GM19452 (cell line): ENCODE results near the gene FREY1.

Experiments
- ATAC-seq: cut with Tn5 transposase; IDR thresholded peaks from one replicate; pipeline ENCODE4 v1.9.1; 2021; ENCODE audit not compliant: unreplicated experiment

The FREY1 gene, protein sequence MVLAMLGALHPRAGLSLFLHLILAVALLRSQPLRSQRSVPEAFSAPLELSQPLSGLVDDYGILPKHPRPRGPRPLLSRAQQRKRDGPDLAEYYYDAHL

DNA sequence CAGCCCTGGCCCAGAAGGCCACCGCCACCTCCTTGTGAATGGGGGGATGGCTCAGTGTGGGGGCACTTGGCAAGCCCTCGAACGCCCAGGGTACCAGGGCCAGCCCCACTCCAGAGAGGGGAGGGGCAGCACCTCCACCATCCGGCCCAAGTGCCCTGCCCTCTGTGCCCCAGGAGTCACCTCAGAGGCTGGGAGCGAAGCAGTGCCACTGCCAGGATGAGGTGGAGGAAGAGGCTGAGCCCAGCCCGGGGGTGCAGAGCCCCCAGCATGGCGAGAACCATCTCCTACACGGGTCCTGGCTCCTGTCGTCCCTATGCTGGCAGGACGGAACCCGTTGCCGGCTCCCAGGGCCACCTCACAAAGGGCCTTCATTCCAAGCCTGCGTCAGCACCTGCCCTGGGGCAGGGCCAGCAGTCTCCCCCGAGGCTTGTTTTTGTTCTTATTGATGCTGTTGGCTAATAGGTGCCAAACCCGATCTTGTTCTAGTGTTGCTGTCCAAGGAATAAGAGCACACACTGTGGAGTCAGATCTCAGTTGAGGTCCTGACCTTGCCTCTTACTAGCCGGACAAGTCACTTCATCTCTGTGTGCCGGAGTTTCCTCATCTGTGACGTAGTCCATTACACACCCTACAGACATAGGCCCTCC, at the start of gene FREY1:
Gene FREY1 (minus strand): TSS at position 307 of the 647 bp plus-strand sequence. CDS start 26 bp downstream, at position 281.
- no peak for ATAC-seq

DNA sequence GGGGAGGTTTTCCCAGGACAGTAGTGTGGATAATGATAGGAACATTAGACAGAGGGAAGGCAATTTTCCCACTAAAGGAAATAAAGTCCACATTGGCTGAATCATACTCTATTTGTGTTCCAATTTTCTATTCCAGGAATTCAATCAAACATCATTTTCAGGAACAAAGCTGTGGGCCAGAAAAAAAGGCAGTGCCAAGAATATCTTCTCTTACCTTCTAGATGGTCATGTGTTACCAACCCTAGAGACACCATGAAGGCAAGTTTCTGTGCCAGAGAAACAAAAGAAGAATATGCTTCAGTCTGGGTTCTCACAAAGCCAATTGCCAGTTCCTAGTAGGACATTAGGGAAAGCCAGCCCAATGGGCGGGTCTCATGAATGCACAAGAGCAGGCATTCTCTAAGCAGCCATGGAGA, 42.9 kb upstream of the FREY1 start:
- ATAC-seq: no peak

DNA sequence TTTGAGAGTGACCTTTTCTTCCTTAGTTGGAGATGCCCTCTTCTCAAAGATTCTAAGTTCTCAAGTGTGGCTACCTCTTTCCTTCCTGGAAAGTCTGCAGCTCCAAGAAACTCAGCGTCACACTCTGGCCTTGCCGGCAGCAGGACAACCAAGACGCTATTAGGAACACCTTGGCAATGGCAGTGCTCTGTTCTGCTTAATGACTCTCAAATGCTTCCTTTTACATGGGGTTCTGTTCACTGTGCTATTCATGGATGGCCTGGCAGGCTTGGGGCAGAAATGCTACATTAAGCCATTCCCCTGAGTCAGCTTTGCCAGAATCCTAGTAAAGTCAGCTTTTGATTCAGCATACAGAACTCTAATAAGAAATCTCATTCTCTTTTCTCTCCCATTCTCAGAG, 41.3 kb upstream of the FREY1 start:
- ATAC-seq: no peak

DNA sequence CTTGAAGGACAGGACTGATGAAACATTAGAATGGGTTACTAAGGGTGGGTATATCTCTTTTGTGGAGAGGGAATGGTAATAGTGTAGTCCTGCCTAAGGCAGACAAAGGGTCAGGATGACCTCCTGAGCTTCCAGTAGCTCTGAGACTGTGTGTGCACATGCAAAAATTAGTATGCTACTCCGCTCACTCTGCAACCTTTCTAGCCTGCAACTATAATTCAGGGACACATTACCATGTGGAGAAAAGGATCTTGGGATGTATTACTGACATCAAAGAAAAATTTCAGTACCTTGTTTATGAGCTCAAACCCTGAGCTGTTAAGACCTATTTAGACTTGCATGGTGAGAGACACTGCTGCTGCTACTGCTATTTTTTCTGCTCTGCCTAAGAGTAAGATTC, 40.8 kb upstream of the FREY1 start:
- ATAC-seq: no peak

DNA sequence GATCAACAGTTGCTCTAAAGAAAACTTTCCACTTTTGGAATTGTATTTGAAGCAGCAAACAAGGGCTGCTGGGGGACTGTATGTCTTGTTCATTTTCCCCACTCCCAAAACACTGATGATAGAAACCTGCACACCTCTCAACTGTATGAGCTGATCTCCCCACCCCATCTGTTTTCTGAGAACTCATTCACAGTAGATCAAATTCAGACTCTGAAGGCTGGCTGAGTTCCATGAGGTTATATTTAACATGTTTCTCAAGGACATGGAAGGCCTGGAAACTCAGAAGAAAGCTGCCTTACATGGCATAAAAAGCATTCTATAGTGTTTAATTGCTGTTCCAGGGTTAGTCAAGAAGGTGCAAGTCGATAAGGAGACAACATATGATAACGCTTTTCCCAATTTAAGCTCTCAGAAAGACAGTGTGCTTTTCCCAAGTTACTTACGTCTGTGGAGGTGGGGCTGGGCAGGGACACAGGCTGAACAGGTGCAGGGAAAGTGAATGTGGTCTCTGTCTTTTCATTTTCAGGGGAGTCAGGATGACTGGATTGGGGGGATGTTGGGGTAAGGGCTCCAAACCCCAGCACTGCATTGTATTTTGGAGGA, 38.4 kb upstream of the FREY1 start:
- ATAC-seq: no peak

DNA sequence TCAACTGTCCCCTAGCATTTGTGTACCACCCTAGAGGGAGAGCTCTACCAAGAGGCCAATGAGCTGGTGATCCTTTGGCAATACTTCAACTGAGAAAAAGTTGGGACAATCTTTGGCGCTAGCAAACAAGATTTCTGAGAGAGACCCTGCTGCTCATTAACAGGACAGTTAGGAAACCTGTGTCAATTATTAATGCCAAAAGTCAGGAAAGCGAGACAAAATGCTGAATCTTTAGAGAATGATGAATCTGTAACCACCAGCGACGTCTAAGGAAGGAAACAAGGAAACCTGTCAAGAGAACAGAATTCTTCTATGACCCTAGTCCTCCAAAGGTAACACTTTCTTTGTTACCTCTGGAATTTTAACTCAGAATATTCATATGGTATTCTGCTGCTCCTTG, 35.3 kb upstream of the FREY1 start:
- no peak for ATAC-seq

DNA sequence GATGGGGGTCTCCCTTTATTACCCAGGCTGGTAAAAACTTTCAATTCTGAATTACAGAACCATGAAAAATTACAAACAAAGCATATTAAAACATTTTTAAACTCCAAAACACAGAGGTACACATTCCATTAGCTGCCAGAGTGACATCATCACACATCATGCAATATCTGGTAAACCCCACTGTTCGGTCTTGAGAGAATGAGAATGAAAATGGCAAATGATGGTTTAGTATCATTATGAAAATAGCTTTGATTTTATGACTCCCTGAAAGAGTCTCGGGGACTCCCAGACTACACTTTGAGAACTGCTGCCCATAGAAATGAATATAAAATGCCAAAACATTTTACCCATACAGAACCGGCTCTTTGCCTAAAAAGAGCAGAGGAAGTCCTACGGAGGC, 34.2 kb upstream of the FREY1 start:
- no peak for ATAC-seq

DNA sequence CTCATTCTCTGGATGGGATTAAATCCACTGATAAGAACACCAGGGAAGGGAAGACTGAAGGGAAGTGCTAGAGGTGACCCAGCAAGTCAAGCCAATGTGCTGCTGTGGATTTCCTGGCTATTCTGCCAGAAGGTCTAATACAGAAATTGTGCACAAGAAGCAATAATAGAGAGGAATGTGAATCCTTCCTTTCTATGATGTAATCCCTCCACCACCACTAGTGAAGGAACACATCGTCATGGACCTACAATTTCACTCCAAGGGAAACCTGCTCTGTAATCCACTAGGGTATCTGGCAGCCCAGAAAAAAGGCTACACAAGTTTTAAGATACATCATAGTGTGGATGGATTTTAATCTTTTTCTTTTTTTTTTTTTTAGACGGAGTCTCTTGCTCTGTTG, 32.8 kb upstream of the FREY1 start:
- no peak for ATAC-seq

DNA sequence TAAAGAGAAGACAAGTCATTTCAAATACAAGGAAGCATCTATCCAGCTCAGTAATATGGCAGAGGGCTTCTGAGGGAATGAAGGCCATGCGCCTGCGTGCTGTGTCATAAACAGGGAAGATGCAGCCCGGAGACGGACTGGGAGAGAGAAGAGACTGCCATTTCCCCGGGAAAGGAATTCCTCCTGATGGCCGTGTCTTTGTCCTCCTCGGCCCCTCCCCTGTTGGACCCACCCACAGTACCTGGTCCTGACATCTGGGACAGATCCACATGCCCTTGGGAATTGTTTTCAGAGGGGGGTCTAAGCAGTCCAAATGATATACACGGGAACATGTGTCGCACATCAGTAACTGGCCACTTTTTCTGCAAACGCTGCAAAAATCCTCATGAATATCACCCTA, 30.8 kb upstream of the FREY1 start:
- no peak for ATAC-seq

DNA sequence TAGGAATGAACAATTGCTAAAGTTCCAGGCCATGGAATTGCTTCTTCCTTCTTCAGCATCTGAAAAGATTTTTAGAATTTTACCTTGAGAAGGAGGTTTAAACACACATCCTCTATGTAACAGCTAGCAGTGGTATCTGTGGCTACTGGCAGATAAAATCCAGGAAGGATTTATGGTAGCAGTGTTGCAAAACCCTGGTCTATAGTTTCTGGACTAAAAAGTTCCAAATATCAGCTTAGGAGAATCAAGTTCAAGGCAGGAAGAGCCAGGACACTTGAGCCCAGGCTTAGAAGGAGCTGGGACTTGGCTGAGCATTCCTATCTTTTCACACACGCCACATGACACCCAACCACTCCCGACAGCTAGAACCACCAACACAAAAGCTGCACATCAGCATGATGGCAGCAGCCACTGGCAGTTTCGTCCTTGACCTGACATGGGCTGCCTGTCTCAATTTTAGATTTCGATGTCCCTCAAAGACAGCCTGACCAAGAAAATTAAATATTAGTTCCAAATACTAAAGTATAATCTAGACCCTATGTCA, 29.5 kb upstream of the FREY1 start:
- ATAC-seq: no peak

DNA sequence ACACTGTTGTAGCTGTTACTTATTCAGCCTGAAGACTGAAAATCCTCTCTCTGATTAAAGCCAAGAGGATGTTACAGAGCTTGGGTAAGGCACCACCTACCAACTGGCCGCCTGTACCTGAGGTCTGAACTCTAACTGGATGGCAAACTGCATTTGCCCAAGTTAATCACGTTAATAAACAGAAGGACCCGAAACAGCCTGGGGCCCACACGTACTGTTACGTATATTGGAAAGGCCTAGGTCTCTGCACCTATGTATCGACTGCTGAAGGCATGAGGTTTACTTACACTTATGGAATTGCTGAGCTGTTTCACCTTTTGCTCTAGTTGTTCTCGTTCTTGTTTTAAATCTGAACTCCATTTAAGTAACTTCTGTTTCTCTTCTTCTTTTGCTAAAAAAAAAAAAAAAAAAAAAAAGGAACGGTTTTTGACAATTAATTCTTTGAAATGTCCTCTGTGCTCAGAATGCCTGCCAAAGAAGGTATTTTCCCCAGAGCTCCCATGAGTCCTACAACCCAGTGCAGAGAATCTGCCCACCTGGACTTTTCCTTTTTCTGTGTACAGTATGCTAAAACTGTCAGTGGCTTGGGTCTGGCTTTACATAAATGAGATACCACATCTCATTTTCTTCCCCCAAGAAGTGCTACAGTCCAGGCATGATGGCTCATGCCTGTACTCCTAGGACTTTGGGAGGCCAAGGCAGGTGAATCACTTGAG, 28.4 kb upstream of the FREY1 start:
- ATAC-seq: no peak

DNA sequence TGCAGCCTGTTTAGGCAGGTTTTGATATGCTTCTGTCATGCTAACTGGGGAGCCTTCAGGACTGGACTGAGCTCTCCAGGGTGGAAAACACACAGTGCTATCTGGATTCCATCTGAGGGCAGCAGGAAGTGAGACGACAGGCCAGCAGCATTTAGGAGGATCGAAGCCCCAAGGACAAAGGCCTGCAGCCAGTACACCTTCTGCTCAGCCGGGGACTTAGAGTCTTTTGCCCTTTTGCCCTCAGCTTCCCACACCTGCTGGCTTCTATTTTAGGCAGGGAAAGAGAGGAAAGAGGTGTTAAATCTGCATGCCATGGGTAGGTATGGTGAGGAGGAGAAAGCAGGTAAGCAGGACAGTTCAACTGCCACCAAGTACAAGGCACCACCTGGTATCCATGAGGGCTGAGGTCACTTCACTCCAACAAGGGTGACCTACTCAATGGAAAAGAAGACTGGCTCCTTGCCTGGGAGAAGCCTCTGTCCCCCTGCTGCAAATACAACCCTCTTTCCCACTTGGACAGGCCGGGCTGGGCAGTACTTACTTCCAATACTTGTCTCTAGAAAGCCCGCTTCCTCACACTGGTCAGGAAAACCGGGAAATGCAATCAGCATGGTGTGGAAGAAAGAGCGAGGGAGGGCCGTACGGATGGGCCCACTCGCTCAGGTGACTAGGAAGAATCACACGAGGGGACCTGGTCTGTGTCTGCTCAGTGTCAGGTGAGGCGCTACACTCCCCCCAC, 27.7 kb upstream of the FREY1 start:
- ATAC-seq: no peak

DNA sequence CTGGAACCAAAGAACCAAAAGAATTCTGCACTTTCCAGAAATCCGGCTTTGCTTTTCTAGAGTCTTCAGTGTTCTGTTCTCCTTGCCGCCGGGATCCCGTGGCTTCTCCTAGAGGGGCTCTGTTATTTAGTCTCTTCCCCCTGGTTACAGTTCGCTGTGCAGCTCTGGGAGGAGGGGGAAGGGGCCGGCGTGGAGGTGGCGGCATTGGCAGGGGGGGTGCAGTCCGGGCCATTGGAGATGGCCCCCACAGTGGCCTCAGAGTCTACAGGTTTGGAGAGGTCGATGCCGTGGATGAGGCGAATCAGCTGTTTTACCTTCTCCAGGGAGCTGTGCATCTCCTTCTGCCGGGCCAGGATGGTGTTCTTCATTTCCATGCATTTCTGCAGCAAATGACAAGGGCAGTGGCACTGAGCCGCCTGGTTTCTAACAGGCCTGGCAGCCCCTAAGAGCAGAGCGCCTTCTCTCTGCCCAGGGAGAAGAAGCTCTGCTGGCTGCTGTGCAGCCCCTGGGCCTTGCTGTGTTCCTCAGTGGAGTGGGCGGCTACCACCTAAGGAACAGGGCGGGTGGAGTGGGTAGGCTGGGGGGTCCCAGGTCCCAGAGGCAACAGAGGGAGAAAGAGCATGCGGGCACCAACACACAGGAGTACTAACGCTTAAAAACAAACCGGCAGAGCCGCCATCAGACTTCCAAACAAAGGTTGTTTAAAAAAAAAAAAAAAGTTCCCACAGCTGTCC, 26.9 kb upstream of the FREY1 start:
- no peak for ATAC-seq

DNA sequence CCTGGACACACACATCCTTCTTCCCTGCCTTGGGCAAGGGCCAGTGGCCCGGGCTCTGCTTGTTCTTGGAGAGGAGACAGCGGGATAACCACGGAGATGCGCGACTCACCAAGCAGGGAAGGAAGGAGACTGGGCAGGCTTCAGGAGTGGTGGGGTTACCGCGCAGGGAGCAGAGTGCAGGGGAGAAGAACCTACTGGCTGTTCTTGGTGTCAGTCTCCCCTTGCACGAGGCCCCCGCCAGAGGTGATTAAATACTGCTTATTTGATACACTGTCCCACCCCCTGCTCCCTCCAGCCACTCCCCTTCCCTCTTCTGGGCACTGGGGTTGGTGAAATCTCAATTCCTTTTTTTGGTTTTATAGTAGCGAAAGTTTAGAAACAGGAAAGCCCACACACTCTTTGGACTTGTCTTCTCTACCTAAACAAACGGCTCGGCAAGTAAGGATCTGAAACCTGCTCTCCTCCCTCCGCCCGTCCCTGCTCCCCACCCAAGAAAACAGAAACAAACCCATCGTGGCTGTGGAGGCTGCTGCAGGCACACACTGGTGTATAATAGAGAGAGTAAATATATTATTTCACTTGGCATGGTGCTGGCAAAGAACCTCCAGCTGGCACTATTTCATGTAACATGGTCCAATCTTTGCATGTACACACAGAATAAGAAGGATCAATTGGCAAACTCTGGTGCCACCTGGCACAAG, 26.2 kb upstream of the FREY1 start:
- ATAC-seq: no peak

DNA sequence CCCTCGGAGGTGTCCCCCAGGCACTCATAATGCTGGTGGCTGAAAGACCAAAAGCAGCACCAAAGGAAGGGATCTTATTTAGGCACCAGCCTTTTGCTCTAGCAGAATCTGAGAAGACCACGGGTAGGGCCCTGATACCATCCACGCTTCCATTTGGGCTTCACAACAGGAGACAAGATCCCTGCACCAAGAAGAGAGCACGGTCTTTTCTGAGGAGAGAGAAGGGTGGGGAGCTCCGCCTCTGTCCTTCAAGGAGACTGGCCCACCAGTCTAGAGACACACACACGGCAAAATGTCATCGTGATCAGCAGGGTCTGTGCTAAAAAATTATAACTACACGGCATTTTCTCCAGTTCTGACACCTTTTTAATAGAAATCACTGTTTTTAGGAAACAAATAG, 25.1 kb upstream of the FREY1 start:
- no peak for ATAC-seq

DNA sequence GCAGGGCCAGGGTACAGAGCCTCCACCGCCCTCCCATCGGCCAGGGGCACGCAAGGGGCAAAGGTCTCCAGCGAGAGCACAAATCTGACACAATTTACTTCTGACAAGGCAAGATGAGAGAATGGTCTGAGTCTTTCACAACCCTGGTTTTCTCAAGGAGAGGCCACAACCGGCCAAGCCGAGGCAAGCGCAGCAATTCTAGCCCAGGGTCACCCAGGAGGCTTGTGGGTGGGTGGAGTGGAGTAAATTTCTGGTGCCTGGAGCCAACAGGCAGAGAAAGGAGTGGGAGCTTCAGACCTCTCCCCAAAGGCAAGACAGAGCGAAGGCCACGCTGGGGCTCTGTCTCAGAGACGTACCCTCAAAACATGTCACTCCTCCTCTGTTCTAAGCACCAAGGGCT, 24.7 kb upstream of the FREY1 start:
- ATAC-seq: no peak

DNA sequence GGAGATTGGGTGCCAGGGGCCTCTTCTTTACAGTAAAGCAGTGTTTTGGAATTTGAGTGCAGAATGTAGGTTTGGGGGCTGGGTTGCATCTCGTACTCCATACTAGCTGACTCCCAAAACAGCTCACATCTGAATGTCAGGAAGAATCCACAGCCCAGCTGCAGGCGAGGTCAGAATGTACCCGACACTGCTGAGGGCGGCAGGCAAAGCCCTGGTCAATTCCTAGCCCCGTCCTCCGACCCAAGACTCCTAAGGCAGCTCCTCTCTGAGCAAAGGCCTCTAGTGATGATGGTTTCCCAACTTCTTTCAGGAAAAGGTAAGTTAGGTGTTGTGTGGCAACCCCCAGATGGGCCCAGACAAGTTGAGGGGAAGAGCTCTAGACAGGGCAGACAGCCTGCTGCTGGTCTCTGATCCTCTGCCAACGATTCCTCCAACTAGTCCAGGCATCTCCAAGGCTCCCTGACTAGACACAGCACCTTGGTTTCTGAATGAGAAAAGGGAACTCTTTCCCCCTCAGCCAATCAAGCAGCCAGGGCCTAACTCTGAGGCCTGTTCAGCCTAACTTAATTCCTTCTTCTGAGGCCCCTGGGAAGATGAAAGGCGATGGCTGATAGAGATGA, 24.0 kb upstream of the FREY1 start:
- ATAC-seq: no peak

DNA sequence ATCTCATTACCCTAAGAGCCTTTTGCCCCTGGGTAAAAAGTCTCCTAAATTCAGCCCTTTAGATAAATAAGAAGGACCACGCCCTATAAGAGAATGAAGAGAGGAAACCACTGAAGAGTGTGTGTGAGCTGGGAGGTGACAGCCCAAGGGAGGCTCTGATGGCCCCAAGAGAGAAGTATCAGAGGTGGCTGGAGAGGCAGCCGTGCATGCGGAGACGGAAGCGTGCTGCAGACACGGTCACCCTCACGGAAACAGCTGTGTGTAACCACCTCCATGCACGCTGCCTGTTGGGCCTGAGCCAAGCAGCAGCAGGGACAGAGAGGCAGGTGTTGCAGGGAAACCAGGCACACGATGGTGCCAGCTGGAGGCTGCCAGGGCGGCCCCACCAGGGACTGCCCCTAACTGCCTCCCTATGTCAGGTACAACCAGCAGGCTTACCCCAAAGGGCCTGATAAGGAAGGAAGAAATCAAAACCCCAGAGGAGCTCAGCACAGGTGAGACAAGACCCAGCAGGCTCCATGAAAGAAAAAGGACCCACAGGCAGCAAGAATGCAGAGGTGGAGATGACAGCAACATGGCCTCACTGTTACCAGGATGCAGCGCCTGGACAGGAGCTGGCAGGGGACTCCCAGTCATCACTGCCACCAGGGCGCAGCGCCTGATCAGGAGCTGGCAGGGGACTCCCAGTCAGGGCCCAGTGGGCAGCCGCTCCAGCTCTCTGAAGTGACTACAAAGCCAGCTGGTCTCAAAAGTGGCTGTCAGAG, 23.1 kb upstream of the FREY1 start:
- ATAC-seq: peak; percentile 96
